HG03342 (cell line): ENCODE data around the gene HGFAC.
"Not testable (repeated sequence)": the region's sequence is repeated elsewhere in the genome, so short reads cannot be mapped to it uniquely, and the experiment has no call there.

Source experiments
- ATAC-seq: cut with Tn5 transposase; IDR thresholded peaks from one replicate; pipeline ENCODE4 v1.9.1; 2021; ENCODE audit warnings: mild to moderate bottlenecking, moderate library complexity; ENCODE audit not compliant: unreplicated experiment

HGFAC gene

DNA sequence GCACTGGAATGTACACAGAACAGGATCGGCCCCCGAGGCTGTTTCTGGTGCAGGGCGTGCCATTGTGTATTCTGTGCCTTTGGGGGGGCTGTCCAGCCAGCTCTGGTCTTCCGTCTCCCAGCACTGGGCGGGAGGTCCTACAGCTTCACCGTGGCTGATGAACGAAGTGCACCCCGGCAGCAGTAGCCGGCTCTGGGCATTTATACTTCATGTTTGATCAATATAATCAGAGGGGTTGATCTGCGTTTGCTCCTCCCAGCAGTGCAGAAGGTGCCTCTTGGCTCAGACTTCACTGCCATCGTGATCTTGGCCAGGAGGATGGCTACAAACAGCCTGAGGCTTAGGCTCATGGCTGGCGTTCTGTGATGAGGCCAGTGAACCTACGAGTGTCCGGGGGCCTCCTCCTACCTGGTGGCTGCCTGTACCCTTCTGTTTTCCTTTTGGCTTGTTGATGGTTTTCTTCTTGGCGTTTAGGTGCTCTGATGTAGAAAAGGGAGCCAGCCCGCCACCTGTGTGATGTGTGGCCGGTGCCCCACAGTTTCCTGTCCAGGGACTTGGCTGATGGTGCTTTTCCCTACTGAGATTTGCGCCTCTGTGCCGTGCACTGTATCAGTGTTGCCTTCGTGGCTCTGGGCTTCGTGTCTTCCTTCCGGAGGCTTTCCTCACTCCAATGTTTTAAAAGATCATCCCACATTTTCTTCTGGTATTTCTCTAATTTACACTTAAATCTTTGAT lies 31.2 kb upstream of the HGFAC start:
- ATAC-seq = no peak

DNA sequence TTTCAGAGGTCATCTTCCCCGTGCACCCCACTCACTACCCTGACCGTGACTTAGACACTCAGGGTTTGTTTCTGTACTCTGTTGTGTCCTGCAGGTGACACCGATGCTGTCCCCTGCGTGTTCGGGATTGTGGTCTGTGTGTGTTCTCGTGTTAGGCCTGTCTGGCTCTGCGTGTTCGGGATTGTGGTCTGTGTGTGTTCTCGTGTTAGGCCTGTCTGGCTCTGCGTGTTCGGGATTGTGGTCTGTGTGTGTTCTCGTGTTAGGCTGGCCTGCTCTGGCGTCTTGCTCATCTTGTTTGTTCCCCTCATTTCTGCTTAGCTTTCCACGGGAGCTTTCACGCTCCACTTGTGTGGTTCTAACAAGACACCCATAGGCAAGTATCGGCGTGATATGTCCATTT lies 30.6 kb upstream of the HGFAC start:
- ATAC-seq = not testable (repeated sequence)

- no peak for ATAC-seq
Observed at GRCh38 chr4:3411676-3412075, 30.1 kb upstream of the HGFAC start.

DNA sequence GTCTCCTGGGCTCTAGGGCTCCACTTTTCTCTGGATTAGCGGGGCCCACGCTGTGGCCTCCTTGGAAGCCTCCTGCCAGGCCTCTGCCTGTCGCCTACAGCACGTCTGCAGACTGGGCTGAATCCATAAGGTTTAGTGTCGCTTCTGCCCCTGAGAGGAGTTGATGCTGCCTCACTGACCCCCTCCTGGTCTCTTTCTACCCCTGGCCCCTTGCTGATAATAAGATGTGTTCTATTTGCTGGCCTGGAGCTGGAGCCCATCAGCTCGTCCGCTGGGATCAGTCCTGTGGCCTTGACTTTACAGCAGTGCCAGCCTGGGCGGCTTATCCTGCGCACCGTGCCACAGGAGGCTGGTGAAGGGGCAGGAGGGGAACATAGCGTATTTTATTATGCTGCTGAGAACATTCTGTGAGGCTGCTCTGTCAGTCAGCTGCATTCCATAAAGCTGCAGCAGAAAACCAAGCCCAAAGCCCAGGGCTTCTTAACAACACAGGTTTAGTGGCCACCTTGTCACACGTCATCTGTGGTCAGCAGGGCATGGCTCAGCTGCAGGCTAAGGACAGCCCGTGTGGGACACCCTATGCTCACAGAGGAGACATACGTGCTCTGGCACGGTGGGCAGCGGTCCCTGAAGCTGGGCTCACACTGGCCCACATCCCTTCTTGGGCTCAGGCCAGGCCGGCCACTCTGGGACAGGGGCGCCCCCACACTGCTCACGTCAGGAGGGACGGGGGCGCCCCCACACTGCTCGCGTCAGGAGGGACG lies 29.3 kb upstream of the HGFAC start:
- ATAC-seq = no peak

- ATAC-seq = no peak
Observed at GRCh38 chr4:3413217-3413671, 28.5 kb upstream of the HGFAC start.

GRCh38 chr4:3413675-3414420 lies 27.9 kb upstream of the HGFAC start:
- ATAC-seq = no peak

- no peak for ATAC-seq
Observed at GRCh38 chr4:3414421-3415279, 27.1 kb upstream of the HGFAC start.

GRCh38 chr4:3415471-3416141 lies 26.2 kb upstream of the HGFAC start:
- ATAC-seq = no peak

DNA sequence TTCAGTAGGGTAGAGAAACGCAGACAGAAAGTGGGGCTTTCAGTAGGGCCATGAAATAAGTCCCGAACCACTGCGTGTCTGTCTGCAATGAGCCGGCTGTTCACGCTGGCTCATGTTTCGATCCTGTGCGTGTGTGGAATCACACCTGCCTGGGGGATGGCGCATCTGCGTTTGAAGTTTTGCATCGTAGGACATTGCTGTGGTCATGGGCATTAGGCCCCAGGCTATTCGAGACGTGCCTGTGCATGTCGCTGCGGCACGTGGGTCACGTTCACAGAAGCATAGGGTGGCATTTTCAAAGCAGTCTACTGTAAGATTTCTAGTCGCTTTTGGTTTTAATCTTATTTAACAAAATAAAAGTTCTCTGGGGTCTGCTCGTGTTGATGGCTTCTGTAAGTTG lies 25.5 kb upstream of the HGFAC start:
- ATAC-seq = no peak

GRCh38 chr4:3416821-3417221 lies 24.9 kb upstream of the HGFAC start:
- no peak for ATAC-seq

GRCh38 chr4:3417448-3417847 lies 24.3 kb upstream of the HGFAC start:
- no peak for ATAC-seq

DNA sequence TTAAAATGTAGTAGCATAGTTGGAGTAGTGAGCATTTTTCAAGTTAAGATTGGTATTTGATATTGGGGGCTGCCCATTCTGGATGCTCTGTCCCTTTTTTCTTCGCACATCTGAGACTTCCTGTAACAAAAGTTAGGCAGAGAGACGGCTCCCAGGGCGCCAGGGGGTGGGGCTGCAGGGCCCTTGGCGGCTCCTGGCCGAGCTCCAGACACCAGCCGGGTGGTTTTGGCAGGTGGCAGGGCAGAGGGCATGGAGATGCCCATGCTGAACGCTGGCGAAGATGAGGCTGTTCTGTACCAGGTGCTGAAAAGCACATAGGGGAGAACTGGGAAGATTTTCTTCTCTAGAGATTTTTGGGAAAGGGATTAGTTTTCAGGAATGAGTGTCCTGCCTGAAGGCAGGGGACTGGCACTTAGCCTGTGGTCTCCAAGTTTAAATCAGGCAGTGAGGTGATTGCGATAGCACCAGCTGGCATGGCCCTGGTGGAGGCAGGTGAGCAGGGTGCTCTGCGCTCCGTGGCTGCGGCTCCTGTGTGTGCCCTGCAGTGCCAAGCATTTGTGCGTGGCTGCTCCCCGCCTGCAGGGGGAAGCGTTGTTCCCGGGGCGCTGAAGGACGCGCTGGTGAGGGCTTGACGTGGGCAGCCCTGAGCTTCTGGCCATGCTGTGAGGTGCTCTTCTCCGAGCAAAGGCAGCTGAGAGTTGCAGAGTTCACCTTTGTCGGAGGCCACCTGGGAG lies 23.6 kb upstream of the HGFAC start:
- ATAC-seq = no peak

DNA sequence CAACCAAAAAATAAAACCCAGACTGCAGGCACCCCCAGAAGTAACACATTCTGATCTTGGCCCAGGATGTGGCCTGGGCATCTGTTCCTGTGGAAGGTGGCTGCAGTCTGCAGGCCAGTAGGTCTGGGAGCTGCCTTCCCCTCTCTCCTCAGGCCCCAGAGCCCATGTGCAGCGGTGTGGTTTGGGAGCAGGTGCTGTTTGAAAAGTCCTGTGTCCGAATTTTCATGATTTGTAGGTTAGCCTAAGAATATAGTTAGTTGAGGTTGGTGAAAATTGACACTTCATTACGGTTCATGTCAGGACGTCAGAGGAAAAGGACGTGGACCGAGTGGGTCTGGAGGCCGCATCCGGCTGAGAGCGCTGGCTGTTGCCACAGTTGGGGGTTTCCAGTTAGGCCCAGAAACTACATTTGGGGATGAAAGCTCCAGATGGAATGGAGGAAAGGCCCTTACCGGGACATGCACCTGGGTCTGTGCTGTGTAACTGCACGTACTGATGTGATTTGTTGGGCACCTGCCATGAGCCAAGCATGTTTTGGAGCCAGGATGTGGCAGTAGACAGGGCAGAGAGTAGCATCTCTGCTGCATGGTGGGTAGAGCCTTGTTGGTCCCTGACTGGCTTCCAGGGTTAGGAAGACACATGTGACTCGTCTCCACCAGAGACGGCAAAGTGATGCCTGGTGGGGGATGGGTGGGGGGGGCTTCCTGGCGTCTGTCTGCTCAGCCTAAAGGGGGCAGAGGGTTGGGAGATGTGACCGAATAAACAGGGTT lies 21.7 kb upstream of the HGFAC start:
- no peak for ATAC-seq

DNA sequence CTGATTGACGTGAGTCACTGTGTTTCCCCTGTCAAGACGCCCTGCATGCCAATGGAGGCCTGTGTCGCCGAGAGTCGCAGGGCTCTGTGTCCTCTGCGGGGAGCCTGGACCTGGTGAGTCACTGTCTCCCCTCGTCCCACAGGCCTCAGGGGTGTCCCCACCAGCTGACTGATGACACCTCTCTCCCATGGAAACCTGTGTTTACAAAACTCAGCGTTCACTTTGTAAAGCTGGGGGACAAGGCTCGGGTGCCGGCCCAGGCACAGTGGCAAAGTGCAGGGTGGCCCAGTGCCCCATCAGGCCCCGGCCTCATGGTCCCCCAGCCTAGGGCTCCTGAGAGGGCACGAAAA lies 21.2 kb upstream of the HGFAC start:
- ATAC-seq = no peak

- no peak for ATAC-seq
Observed at GRCh38 chr4:3420956-3421355, 20.8 kb upstream of the HGFAC start.

- no peak for ATAC-seq
Observed at GRCh38 chr4:3421470-3421869, 20.3 kb upstream of the HGFAC start.

GRCh38 chr4:3422241-3422801 lies 19.4 kb upstream of the HGFAC start:
- no peak for ATAC-seq

- ATAC-seq = no peak
Observed at GRCh38 chr4:3422808-3423297, 18.9 kb upstream of the HGFAC start.
